ENCODE results near the gene PTPN9. TPM values are rescaled to one million over a fixed set of nuclear protein-coding genes. Genes with fewer than 3 reads are reported as not detected.

PTPN9 gene
- total and polyA plus RNA-seq, 10 of the 15 experiments (the other 5 are each of a cell fraction or from before 2014, with no cell fraction given) = 7.8 to 29.1 (median 18.5) TPM

DNA sequence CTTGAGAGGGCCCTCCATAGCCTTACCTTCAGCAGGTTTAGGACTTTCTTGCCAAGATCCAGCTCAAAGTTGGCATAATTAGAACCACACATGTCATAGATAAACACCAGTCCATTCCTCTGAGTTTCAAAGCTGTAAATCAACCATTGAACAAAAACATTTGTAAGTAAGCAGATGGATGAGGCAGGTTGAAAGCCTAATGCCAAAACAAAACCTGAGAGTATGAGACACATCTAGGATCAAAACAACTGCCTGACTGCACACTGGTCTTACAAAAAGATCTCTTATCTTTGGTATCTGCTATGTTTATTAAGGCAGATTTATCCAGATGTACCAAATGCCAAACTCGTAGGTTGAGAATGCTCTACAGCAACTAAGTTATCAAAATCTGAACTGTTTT lies 61.9 kb downstream of the PTPN9 start:
- Histone ChIP-seq H2AFZ (ENCODE audit: control insufficient read depth, low read depth, low read length) (no peak overlapping the region), H3K4me2 (ENCODE audit: control insufficient read depth, insufficient read depth) (no peak overlapping the region), H3K36me3 (ENCODE audit: control insufficient read depth in 2 of 2, insufficient read depth in 2 of 2, low read length in 1 of 2) (peaks cover 0 to 21% of the 10 kb centered on the region in 2 experiments; a peak in 3 of 4 replicates), H3K4me1 (ENCODE audit: control insufficient read depth, insufficient read depth, low read length) (no peaks in the 10 kb centered on the region), H3K79me2 (ENCODE audit: control insufficient read depth, insufficient read depth, low read length) (no peaks in the 10 kb centered on the region), H3K4me3 (no peak overlapping the region), H3K27me3 (replicated peaks in 1 of 2; ENCODE audit: control insufficient read depth in 2 of 2, insufficient read depth in 2 of 2, low read length in 1 of 2) (no peaks in the 10 kb centered on the region), H4K20me1 (ENCODE audit: control insufficient read depth, insufficient read depth) (no peaks in the 10 kb centered on the region), H3K27ac (ENCODE audit: control insufficient read depth, insufficient read depth) (no peak overlapping the region), H3K9ac (ENCODE audit: control insufficient read depth, insufficient read depth, low read length) (no peak overlapping the region), H3K9me3 (replicated peaks; ENCODE audit: control insufficient read depth, insufficient read depth, low read length) (no peaks in the 10 kb centered on the region)
- ATAC-seq = no peak
- ChIA-PET SMC1A (ENCODE audit: uncharacterized antibody, unreplicated experiment) (no interaction called here), POLR2A (no interaction called here), CTCF (no interaction called here), RAD21 (ENCODE audit: unreplicated experiment) (no interaction called here)
- intact Hi-C loops (cut with micrococcal nuclease; ENCODE audit: unreplicated experiment) = no loop called here
- DNase-seq (ENCODE audit: low read depth, low spot score) = no peak
- 100% methylated on average over 1 of the region's 1 CpG for WGBS (ENCODE audit: insufficient coverage, insufficient replicate concordance, low lambda C conversion rate, missing lambda C conversion rate)
- no peak for FAIRE-seq
- TF ChIP-seq ZNF217 (IDR thresholded peaks at IDR 0.05) (no peak), CHD4 (IDR thresholded peaks at IDR 0.05) (no peak), BHLHE40 (IDR thresholded peaks at IDR 0.05; ENCODE audit: borderline replicate concordance in 1 of 2, low read depth in 2 of 2, low read length in 1 of 2) (no peak), MYB (IDR thresholded peaks at IDR 0.05; ENCODE audit: borderline replicate concordance, low read depth, low read length) (no peak), RUNX3 (IDR thresholded peaks at IDR 0.05; ENCODE audit: low read length) (no peak), CREB1 (IDR thresholded peaks at IDR 0.05; ENCODE audit: low read depth) (no peak), CHD2 (IDR thresholded peaks at IDR 0.05; ENCODE audit: borderline replicate concordance, low read depth, low read length) (no peak), YBX1 (IDR thresholded peaks at IDR 0.05) (no peak), YY1 (IDR thresholded peaks at IDR 0.05; ENCODE audit: low read depth, low read length) (no peak), KDM1A (IDR thresholded peaks at IDR 0.05; ENCODE audit: borderline replicate concordance) (no peak)
- TF ChIP-seq, protein P1, sequence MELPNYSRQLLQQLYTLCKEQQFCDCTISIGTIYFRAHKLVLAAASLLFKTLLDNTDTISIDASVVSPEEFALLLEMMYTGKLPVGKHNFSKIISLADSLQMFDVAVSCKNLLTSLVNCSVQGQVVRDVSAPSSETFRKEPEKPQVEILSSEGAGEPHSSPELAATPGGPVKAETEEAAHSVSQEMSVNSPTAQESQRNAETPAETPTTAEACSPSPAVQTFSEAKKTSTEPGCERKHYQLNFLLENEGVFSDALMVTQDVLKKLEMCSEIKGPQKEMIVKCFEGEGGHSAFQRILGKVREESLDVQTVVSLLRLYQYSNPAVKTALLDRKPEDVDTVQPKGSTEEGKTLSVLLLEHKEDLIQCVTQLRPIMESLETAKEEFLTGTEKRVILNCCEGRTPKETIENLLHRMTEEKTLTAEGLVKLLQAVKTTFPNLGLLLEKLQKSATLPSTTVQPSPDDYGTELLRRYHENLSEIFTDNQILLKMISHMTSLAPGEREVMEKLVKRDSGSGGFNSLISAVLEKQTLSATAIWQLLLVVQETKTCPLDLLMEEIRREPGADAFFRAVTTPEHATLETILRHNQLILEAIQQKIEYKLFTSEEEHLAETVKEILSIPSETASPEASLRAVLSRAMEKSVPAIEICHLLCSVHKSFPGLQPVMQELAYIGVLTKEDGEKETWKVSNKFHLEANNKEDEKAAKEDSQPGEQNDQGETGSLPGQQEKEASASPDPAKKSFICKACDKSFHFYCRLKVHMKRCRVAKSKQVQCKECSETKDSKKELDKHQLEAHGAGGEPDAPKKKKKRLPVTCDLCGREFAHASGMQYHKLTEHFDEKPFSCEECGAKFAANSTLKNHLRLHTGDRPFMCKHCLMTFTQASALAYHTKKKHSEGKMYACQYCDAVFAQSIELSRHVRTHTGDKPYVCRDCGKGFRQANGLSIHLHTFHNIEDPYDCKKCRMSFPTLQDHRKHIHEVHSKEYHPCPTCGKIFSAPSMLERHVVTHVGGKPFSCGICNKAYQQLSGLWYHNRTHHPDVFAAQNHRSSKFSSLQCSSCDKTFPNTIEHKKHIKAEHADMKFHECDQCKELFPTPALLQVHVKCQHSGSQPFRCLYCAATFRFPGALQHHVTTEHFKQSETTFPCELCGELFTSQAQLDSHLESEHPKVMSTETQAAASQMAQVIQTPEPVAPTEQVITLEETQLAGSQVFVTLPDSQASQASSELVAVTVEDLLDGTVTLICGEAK (IDR thresholded peaks at IDR 0.05; ENCODE audit: borderline replicate concordance) = no peak
- TF ChIP-seq, protein P2, sequence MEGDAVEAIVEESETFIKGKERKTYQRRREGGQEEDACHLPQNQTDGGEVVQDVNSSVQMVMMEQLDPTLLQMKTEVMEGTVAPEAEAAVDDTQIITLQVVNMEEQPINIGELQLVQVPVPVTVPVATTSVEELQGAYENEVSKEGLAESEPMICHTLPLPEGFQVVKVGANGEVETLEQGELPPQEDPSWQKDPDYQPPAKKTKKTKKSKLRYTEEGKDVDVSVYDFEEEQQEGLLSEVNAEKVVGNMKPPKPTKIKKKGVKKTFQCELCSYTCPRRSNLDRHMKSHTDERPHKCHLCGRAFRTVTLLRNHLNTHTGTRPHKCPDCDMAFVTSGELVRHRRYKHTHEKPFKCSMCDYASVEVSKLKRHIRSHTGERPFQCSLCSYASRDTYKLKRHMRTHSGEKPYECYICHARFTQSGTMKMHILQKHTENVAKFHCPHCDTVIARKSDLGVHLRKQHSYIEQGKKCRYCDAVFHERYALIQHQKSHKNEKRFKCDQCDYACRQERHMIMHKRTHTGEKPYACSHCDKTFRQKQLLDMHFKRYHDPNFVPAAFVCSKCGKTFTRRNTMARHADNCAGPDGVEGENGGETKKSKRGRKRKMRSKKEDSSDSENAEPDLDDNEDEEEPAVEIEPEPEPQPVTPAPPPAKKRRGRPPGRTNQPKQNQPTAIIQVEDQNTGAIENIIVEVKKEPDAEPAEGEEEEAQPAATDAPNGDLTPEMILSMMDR (IDR thresholded peaks at IDR 0.05 in 2 of 3, conservative IDR thresholded peaks at IDR 0.05 in 1 of 3; ENCODE audit: control insufficient read depth in 2 of 3, extremely low read depth in 1 of 3, insufficient read depth in 1 of 3, low read depth in 3 of 3, low read length in 3 of 3) = no peak
- in situ Hi-C loops (cut with MboI) = no loop called here
- no TSS peak for BruUV-seq (replicated peaks)
